GM19025 (cell line): Measurements from ENCODE around the gene SLC23A2.

Source experiments
- ATAC-seq: cut with Tn5 transposase; IDR thresholded peaks from one replicate; pipeline ENCODE4 v1.9.1; 2021; ENCODE audit warnings: mild to moderate bottlenecking, low read depth, moderate library complexity; ENCODE audit not compliant: unreplicated experiment

SLC23A2 gene

DNA sequence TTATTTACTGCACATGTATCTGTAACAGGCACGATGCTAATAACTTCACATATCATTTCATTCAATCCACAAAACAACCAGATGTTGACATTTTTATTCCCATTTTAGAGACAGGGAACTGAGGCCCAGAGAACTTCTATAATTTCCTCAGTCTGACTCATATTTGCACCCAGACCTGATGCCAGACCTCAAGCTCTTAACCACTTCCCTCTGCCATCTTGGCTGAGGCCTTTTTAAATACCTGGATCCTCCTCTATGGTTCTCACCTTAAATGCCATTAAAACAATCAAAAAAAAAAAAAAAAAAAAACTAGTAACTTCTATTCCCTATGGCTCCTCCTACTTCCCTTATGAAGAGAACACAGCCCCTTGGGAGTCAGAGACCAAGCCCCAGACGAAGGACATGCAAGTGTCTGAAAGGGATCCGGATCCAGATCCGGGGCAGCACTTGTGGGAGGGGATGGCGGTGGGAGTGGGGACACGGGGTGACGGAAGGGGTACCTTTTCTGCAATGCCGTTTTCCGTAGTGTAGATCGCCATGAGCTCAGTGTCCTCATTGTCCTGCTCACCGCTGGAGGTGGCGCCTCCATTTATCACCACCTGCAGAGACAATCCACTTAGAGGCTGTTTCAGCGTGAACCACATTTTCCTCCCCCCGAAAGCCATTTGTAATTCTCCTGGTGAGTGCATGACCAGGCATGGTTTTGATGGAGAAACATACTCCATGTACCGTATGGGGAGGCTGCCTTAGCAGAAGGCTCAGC lies 88.7 kb downstream of the SLC23A2 start:
- no peak for ATAC-seq

DNA sequence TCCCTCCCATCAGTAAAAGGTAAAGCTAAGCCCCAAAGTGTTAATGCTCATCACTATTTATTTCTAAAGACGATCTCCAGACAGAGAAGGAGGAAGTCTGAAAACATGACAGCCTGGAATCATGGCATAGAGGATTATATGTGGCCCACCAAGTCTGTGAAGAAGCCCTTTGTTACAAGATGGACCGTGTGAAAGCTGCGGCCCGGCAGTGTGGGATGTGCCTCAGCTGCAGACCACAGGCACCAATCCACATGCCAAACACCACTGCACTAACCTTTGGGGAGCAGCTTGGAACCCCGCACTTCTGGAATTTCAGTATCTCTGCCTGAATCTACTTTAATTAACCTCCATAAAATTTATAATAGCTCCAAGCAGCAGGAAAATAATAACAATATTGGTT lies 90.4 kb downstream of the SLC23A2 start:
- ATAC-seq, result no peak

DNA sequence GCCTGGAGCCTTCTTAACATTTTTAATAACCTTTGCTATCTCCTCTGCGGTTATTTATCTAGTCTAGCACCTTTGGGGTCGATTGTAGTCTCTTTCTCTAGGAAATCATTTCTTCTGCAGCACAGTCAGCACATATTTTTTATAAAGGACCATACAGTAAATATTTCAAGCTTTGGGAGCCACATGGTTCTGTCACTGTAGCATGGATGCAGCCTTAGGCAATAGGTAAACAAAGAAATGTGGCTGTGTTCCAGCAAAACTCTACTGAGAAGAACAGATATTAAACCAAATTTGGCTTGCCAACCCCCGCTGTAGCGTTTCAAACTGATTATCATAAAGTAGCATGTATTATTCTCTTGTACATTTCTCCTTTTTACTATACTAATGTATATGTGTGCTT lies 95.7 kb downstream of the SLC23A2 start:
- ATAC-seq, result no peak

DNA sequence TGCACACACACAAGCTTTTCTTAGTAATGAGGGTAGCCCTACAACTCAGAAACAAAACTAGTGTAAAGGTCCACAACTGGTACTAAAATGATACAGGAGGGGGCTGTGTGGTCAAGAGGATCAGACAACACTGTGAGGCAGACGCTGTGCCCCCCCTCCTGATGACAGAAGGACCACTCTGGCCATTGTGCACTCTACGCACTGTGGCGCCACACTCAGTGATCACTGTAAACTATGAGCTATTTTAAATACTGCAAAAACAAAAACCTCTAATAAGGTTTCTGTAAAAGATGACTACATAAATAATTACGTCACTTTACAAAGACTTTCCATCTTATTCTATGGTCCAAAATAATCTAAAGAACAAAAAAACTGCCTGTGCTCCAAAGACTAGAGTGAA lies 96.1 kb downstream of the SLC23A2 start:
- no peak for ATAC-seq

DNA sequence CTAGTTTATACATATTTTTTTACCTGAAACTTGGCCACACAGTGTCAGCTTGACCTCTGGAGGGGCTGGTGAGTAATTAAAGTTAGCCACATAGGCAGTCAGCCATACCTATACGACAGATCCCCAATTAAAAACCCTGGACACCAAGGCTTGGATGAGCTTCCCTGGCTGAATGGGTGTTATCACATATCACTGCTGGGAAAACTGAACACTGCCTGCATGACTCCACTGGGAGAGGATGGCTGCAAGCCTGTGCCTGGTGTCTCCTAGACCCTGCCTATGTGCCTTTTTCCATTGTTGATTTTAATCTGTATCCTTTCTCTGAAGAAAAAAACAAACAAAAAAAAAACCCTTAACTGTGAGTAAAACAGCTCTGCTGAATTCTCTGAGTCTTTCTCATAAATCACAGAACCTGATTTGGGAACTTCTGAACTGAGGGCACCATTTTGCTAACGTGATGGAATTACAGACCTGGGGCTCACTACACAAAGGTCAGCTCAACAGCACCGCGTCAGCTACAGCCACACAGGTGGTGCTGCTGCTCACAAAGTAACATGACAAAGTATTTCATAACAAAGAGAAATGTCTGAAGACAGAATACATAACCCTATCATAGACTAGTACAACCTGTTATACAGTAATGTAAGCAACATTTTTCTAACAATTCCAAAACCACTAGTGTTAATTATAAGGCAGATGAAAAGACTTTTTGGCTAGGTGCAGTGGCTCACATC lies 97.0 kb downstream of the SLC23A2 start:
- no peak for ATAC-seq

DNA sequence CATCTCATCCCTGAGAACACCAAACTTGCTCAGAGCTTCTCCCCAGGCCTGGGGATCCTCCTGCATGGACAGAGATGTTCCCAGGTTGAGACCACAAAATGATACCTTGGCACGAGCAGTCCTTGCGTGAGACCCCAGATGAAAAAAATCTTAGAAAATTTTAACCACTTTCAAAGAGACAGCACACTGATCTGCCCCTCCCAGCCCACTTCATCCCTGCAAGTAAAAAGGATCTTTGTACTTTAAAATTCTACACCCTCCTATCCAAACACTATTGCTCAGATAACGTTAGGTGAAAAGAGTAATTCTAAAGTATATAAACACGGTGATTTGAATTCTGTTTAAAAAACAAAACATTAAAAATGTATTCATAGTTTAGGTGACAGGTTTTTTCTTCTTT lies 98.5 kb downstream of the SLC23A2 start:
- ATAC-seq, result no peak

DNA sequence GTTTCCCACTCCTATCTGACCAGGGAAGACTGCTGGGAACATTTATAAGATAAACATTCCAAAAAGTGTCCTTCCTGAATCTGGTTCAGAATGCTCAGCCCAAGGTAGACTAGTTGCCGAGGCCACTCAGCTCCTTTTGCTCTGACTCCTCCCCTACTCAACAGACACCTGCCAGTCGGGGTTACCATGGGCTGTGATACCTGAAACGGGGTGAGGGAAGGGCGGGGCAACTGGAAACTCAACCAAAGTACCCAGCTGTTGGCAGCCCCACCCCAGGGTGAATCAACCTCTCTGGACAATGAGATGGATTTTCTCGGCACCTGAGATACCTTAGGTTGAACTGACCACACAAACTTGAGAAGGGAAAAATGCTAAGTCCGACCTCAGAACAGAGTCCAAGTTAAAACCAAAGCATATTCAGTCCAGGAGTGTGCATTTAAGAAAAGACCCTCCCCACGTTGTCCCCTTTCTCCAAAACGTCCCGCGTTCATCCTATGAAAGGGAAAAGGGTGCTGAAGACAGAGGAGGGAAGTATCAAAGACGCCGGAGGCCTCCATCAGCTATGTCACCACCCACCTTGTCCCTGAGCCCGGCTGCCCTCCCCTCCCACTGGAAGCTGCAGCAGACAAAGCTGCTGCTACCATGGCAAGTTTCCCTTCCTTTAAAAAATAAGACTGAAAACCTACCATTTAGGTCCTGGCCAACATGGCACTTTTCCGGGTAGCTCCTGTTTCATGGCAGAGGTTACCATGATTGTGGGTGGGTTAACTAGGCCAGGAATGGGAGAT lies 100.1 kb downstream of the SLC23A2 start:
- ATAC-seq, result no peak

GRCh38 chr20:4898282-4899244 lies 102.7 kb downstream of the SLC23A2 start:
- no peak for ATAC-seq

DNA sequence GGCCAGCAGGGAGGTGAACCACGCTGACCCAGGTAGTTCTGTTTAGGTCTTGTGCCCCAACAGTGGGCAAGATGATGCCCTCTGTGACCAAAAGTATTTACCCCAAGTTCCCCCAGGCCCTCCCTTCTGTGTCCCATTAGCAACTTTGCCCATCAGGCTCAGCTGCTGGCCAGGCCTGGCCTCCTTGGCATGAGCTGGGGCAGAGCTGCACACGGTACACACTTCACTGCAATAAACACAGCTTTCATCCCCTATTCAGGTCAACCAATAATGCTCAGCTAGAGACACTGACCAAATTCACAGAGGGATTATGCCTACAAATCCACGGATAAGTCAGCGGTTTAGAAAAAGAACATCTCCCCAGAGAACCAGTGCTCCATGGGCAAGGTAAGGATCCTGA lies 103.7 kb downstream of the SLC23A2 start:
- ATAC-seq, result no peak

DNA sequence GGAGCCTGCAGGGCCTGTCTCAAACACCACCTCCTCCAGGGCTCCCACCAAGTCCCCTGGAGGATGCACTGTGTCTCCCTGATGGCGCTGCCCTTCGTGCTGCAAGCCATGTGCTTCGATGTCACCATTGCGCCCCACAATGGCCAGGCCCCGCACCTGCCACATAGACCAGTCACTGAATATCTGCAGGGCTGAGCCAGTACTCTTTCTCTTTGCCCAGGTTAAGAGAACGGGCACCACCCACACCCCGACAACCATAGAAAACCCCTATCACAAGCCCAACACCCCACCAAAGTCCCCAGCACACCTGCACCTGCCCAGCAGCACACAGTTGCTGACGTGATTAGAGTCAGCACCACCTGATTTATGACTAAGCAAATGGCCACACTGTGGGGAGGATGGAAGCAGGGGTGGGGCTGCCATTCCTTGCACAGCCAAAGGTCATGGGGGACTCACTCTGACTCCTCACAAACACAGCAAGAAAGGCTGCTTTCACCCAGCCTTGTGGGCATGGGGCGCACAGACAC lies 104.3 kb downstream of the SLC23A2 start:
- no peak for ATAC-seq

GRCh38 chr20:4896119-4896702 lies 105.1 kb downstream of the SLC23A2 start:
- no peak for ATAC-seq

- no peak for ATAC-seq
Measured at GRCh38 chr20:4894981-4895381, 106.3 kb downstream of the SLC23A2 start.

GRCh38 chr20:4894409-4894808 lies 106.9 kb downstream of the SLC23A2 start:
- no peak for ATAC-seq

GRCh38 chr20:4893709-4894108 lies 107.6 kb downstream of the SLC23A2 start:
- ATAC-seq, result no peak

- no peak for ATAC-seq
Measured at GRCh38 chr20:4891997-4892396, 109.3 kb downstream of the SLC23A2 start.

DNA sequence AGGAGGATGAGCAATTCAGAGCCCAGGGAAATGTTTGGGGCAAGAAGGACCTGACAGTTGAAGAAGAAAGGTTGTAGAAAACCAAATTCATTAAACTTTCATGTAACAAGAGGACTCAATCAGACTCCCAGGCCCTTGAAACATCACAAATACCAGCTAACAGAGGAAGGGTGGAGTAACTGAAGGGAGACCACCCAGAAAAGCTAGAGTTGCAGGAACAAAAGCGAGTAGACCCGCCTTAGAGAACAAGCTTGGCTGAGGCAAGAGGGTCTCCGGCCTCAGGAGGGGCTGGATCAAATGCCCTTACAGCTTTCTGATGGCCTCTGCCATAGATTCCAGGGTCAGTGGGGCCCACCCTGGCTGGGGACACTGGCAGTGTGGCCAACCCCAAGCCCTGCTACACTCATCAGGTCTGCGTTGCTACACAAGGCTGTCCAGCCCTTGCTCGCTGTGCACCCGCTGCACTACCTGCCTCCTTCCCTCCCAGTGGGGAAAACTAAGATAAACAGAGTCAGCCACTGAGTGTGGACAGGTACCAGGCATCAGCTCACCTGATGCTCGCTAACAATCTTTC lies 110.0 kb downstream of the SLC23A2 start:
- no peak for ATAC-seq

GRCh38 chr20:4889446-4889845 lies 111.9 kb downstream of the SLC23A2 start:
- ATAC-seq, result no peak

DNA sequence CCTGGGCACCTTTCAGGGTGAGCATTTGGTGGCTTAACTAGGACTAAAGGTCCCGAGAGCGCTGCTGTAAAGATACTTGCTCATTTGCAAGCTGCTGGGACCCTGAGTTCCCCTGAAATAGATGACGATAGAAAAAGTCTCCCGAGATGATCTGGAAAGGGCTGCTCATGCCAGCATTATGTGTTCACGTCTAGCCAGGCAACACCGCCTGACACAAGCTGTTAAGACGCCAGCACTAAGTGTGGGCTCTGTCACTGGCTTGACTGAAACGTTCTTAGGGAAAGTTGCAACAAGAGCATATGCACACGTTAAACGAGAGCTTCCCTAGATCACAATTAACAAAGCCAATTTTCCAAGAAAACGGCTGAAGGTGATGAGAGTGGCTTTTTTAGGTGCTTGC lies 113.7 kb downstream of the SLC23A2 start:
- ATAC-seq, result no peak
